ENCODE data around the gene MOSMO. TPM values are rescaled to one million over a fixed set of nuclear protein-coding genes. Genes with fewer than 3 reads are reported as not detected.

The MOSMO gene
- total and polyA plus RNA-seq, 9 of the 15 experiments (the other 6 are each of a cell fraction or from before 2014, with no cell fraction given), result 1.9 to 13.3 (median 7.7) TPM

GRCh38 chr16:22052980-22053379 is 45.1 kb downstream of the MOSMO start:
- in situ Hi-C loops (cut with MboI), result no loop called here
- Histone ChIP-seq H3K9me1 (ENCODE audit: control insufficient read depth, insufficient read depth, low read length) (no peaks in the 10 kb centered on the region), H2AFZ (ENCODE audit: low read depth, low read length) (no peak overlapping the region), H3K36me3 (ENCODE audit: control insufficient read depth, insufficient read depth, low read length) (no peaks in the 10 kb centered on the region; the same call in 2 of the 3 replicates), H3K4me3 (no peak overlapping the region), H3K27ac (ENCODE audit: extremely low read depth, low read depth, low read length) (no peak overlapping the region), H3K4me1 (replicated peaks in 1 of 2; ENCODE audit: control insufficient read depth in 2 of 2, insufficient read depth in 2 of 2, low read length in 2 of 2) (peaks cover 0 to 5% of the 10 kb centered on the region in 2 experiments; a peak in 3 of 5 replicates), H3K9me3 (replicated peaks; ENCODE audit: control insufficient read depth, insufficient read depth, low read depth, low read length) (no peaks in the 10 kb centered on the region), H3K79me2 (ENCODE audit: control insufficient read depth, insufficient read depth, low read length) (no peaks in the 10 kb centered on the region), H3K27me3 (ENCODE audit: control insufficient read depth in 2 of 2, insufficient read depth in 2 of 2, low read length in 2 of 2) (no peaks in the 10 kb centered on the region), H3K9ac (ENCODE audit: insufficient read depth in 1 of 2, low read depth in 2 of 2, low read length in 2 of 2) (no peak overlapping the region), H4K20me1 (replicated peaks; ENCODE audit: control insufficient read depth, insufficient read depth, low read length) (no peaks in the 10 kb centered on the region), H3K4me2 (ENCODE audit: insufficient read depth, low read length) (no peak overlapping the region)
- BruUV-seq (replicated peaks), result no TSS peak
- peak in 1 of 4 experiments; percentile 61 for DNase-seq (ENCODE audit: extremely low read depth in 1 of 4, low spot score in 3 of 4)
- POLR2A ChIA-PET, result no interaction called here
- TF ChIP-seq ZBTB49 (CRISPR knock-in tag; IDR thresholded peaks at IDR 0.05; ENCODE audit: borderline replicate concordance) (no peak), EGR1 (conservative IDR thresholded peaks at IDR 0.05) (peak; percentile 26), MXI1 (IDR thresholded peaks at IDR 0.05; ENCODE audit: low read depth, low read length) (no peak), ZNF384 (IDR thresholded peaks at IDR 0.05; ENCODE audit: low read depth, low read length) (peak; percentile 48), ZNF217 (CRISPR knock-in tag; IDR thresholded peaks at IDR 0.05) (no peak), TCF15 (CRISPR knock-in tag; IDR thresholded peaks at IDR 0.05) (no peak), NFIC (IDR thresholded peaks at IDR 0.05) (peak; percentile 82), MYNN (IDR thresholded peaks at IDR 0.05) (no peak), MYNN (CRISPR knock-in tag; IDR thresholded peaks at IDR 0.05) (no peak)
- CTCF ChIA-PET (ENCODE audit: low intra/inter-chr PET ratio), result no interaction called here
- 21% methylated on average over 5 of the region's 6 CpGs for WGBS (ENCODE audit: insufficient coverage, low coverage, missing lambda C conversion rate)
- no peak for FAIRE-seq
- no peak for ATAC-seq
- intact Hi-C loops (cut with micrococcal nuclease), result no loop called here
